ENCODE measurements around the gene HOXA10. TPM values are rescaled to one million over a fixed set of nuclear protein-coding genes. Genes with fewer than 3 reads are reported as not detected.

HOXA10 gene
- polyA plus RNA-seq, 2 donors, result 0.09 to 0.16 TPM

- no peaks in the 10 kb centered on the region for H3K9me3 ChIP-seq (ENCODE audit: control insufficient read depth in 2 of 2, insufficient read depth in 1 of 2, low read depth in 1 of 2, low read length in 1 of 2)
- 53 to 70% methylated on average over 12 of the region's 12 CpGs for WGBS, 2 donors
- peaks cover 2 to 9% of the 10 kb centered on the region in 2 donors for H3K4me1 ChIP-seq (ENCODE audit: control insufficient read depth in 2 of 2, insufficient read depth in 2 of 2, low read length in 1 of 2)
- H3K36me3 ChIP-seq (ENCODE audit: control insufficient read depth in 2 of 2, insufficient read depth in 2 of 2, low read length in 1 of 2), result no peaks in the 10 kb centered on the region
- no peak overlapping the region for H3K4me3 ChIP-seq (ENCODE audit: low read depth in 1 of 2, low read length in 2 of 2)
- H3K27ac ChIP-seq (ENCODE audit: low read depth in 2 of 2, low read length in 1 of 2), result no peak overlapping the region
- H3K27me3 ChIP-seq (ENCODE audit: control insufficient read depth in 1 of 2, insufficient read depth in 2 of 2, low read length in 2 of 2), result peaks cover 7 to 48% of the 10 kb centered on the region in 2 donors
Observed at GRCh38 chr7:27174874-27175625, 930 bp upstream of the HOXA10 start.

GRCh38 chr7:27173511-27173955 lies 587 bp downstream of the HOXA10 start:
- 1% methylated on average over 42 to 59 of the region's 59 CpGs for WGBS, 2 donors
- peaks cover 8 to 52% of the 10 kb centered on the region in 2 donors for H3K27me3 ChIP-seq (ENCODE audit: control insufficient read depth in 1 of 2, insufficient read depth in 2 of 2, low read length in 2 of 2)
- H3K4me3 ChIP-seq (ENCODE audit: low read depth in 1 of 2, low read length in 2 of 2), result peak overlapping the region; percentile 42 to 54
- H3K9me3 ChIP-seq (ENCODE audit: control insufficient read depth in 2 of 2, insufficient read depth in 1 of 2, low read depth in 1 of 2, low read length in 1 of 2), result no peaks in the 10 kb centered on the region
- H3K4me1 ChIP-seq (ENCODE audit: control insufficient read depth in 2 of 2, insufficient read depth in 2 of 2, low read length in 1 of 2), result peaks cover 2 to 5% of the 10 kb centered on the region in 2 donors
- H3K36me3 ChIP-seq (ENCODE audit: control insufficient read depth in 2 of 2, insufficient read depth in 2 of 2, low read length in 1 of 2), result no peaks in the 10 kb centered on the region
- no peak overlapping the region for H3K27ac ChIP-seq (ENCODE audit: low read depth in 2 of 2, low read length in 1 of 2)

- H3K9me3 ChIP-seq (ENCODE audit: control insufficient read depth in 2 of 2, insufficient read depth in 1 of 2, low read depth in 1 of 2, low read length in 1 of 2), result peaks cover 0 to 4% of the 10 kb centered on the region in 2 donors
- 2 to 3% methylated on average over 57 to 58 of the region's 58 CpGs for WGBS, 2 donors
- H3K4me1 ChIP-seq (ENCODE audit: control insufficient read depth in 2 of 2, insufficient read depth in 2 of 2, low read length in 1 of 2), result peaks cover 2 to 5% of the 10 kb centered on the region in 2 donors
- H3K4me3 ChIP-seq (ENCODE audit: low read depth in 1 of 2, low read length in 2 of 2), result peak overlapping the region; percentile 42 to 54
- H3K27ac ChIP-seq (ENCODE audit: low read depth in 2 of 2, low read length in 1 of 2), result no peak overlapping the region
- H3K36me3 ChIP-seq (ENCODE audit: control insufficient read depth in 2 of 2, insufficient read depth in 2 of 2, low read length in 1 of 2), result no peaks in the 10 kb centered on the region
- peaks cover 12 to 56% of the 10 kb centered on the region in 2 donors for H3K27me3 ChIP-seq (ENCODE audit: control insufficient read depth in 1 of 2, insufficient read depth in 2 of 2, low read length in 2 of 2)
Observed at GRCh38 chr7:27172823-27173510, 1.2 kb downstream of the HOXA10 start.

- Histone ChIP-seq H3K9me3 (ENCODE audit: control insufficient read depth in 2 of 2, insufficient read depth in 1 of 2, low read depth in 1 of 2, low read length in 1 of 2) (peaks cover 0 to 4% of the 10 kb centered on the region in 2 donors), H3K4me3 (ENCODE audit: low read depth in 1 of 2, low read length in 2 of 2) (peak overlapping the region in 1 of 2 donors; percentile 54), H3K27me3 (ENCODE audit: control insufficient read depth in 1 of 2, insufficient read depth in 2 of 2, low read length in 2 of 2) (peaks cover 12 to 61% of the 10 kb centered on the region in 2 donors), H3K27ac (ENCODE audit: low read depth in 2 of 2, low read length in 1 of 2) (no peak overlapping the region), H3K36me3 (ENCODE audit: control insufficient read depth in 2 of 2, insufficient read depth in 2 of 2, low read length in 1 of 2) (no peaks in the 10 kb centered on the region), H3K4me1 (ENCODE audit: control insufficient read depth in 2 of 2, insufficient read depth in 2 of 2, low read length in 1 of 2) (peaks cover 2 to 5% of the 10 kb centered on the region in 2 donors)
- whole genome bisulfite sequencing, 2 donors, result 9 to 13% methylated on average over 10 of the region's 10 CpGs
Observed at GRCh38 chr7:27172315-27172774, 1.8 kb downstream of the HOXA10 start.

GRCh38 chr7:27171637-27172314 lies 2.3 kb downstream of the HOXA10 start:
- no peaks in the 10 kb centered on the region for H3K36me3 ChIP-seq (ENCODE audit: control insufficient read depth in 2 of 2, insufficient read depth in 2 of 2, low read length in 1 of 2)
- peaks cover 12 to 60% of the 10 kb centered on the region in 2 donors for H3K27me3 ChIP-seq (ENCODE audit: control insufficient read depth in 1 of 2, insufficient read depth in 2 of 2, low read length in 2 of 2)
- 9% methylated on average over 30 of the region's 30 CpGs for WGBS, 2 donors
- H3K27ac ChIP-seq (ENCODE audit: low read depth in 2 of 2, low read length in 1 of 2), result no peak overlapping the region
- H3K4me1 ChIP-seq (ENCODE audit: control insufficient read depth in 2 of 2, insufficient read depth in 2 of 2, low read length in 1 of 2), result peaks cover 2 to 5% of the 10 kb centered on the region in 2 donors
- peak overlapping the region in 1 of 2 donors; percentile 4 for H3K4me3 ChIP-seq (ENCODE audit: low read depth in 1 of 2, low read length in 2 of 2)
- peaks cover 0 to 4% of the 10 kb centered on the region in 2 donors for H3K9me3 ChIP-seq (ENCODE audit: control insufficient read depth in 2 of 2, insufficient read depth in 1 of 2, low read depth in 1 of 2, low read length in 1 of 2)

GRCh38 chr7:27171325-27171636 lies 2.8 kb downstream of the HOXA10 start:
- no peaks in the 10 kb centered on the region for H3K36me3 ChIP-seq (ENCODE audit: control insufficient read depth in 2 of 2, insufficient read depth in 2 of 2, low read length in 1 of 2)
- H3K4me1 ChIP-seq (ENCODE audit: control insufficient read depth in 2 of 2, insufficient read depth in 2 of 2, low read length in 1 of 2), result peaks cover 2 to 5% of the 10 kb centered on the region in 2 donors
- H3K4me3 ChIP-seq (ENCODE audit: low read depth in 1 of 2, low read length in 2 of 2), result no peak overlapping the region
- WGBS, 2 donors, result 5 to 11% methylated on average over 8 of the region's 8 CpGs
- H3K9me3 ChIP-seq (ENCODE audit: control insufficient read depth in 2 of 2, insufficient read depth in 1 of 2, low read depth in 1 of 2, low read length in 1 of 2), result peaks cover 0 to 4% of the 10 kb centered on the region in 2 donors
- peaks cover 10 to 63% of the 10 kb centered on the region in 2 donors for H3K27me3 ChIP-seq (ENCODE audit: control insufficient read depth in 1 of 2, insufficient read depth in 2 of 2, low read length in 2 of 2)
- no peak overlapping the region for H3K27ac ChIP-seq (ENCODE audit: low read depth in 2 of 2, low read length in 1 of 2)

- no peaks in the 10 kb centered on the region for H3K36me3 ChIP-seq (ENCODE audit: control insufficient read depth in 2 of 2, insufficient read depth in 2 of 2, low read length in 1 of 2)
- peaks cover 0 to 8% of the 10 kb centered on the region in 2 donors for H3K9me3 ChIP-seq (ENCODE audit: control insufficient read depth in 2 of 2, insufficient read depth in 1 of 2, low read depth in 1 of 2, low read length in 1 of 2)
- no peak overlapping the region for H3K27ac ChIP-seq (ENCODE audit: low read depth in 2 of 2, low read length in 1 of 2)
- H3K4me1 ChIP-seq (ENCODE audit: control insufficient read depth in 2 of 2, insufficient read depth in 2 of 2, low read length in 1 of 2), result peaks cover 2 to 7% of the 10 kb centered on the region in 2 donors
- WGBS, 2 donors, result 31 to 33% methylated on average over 11 of the region's 11 CpGs
- H3K4me3 ChIP-seq (ENCODE audit: low read depth in 1 of 2, low read length in 2 of 2), result no peak overlapping the region
- H3K27me3 ChIP-seq (ENCODE audit: control insufficient read depth in 1 of 2, insufficient read depth in 2 of 2, low read length in 2 of 2), result peaks cover 5 to 69% of the 10 kb centered on the region in 2 donors
Observed at GRCh38 chr7:27170426-27171324, 3.4 kb downstream of the HOXA10 start.

GRCh38 chr7:27169658-27170425 lies 4.3 kb downstream of the HOXA10 start:
- H3K36me3 ChIP-seq (ENCODE audit: control insufficient read depth in 2 of 2, insufficient read depth in 2 of 2, low read length in 1 of 2), result no peaks in the 10 kb centered on the region
- peaks cover 5 to 73% of the 10 kb centered on the region in 2 donors for H3K27me3 ChIP-seq (ENCODE audit: control insufficient read depth in 1 of 2, insufficient read depth in 2 of 2, low read length in 2 of 2)
- peaks cover 0 to 12% of the 10 kb centered on the region in 2 donors for H3K9me3 ChIP-seq (ENCODE audit: control insufficient read depth in 2 of 2, insufficient read depth in 1 of 2, low read depth in 1 of 2, low read length in 1 of 2)
- H3K4me1 ChIP-seq (ENCODE audit: control insufficient read depth in 2 of 2, insufficient read depth in 2 of 2, low read length in 1 of 2), result peaks cover 2 to 7% of the 10 kb centered on the region in 2 donors
- no peak overlapping the region for H3K27ac ChIP-seq (ENCODE audit: low read depth in 2 of 2, low read length in 1 of 2)
- H3K4me3 ChIP-seq (ENCODE audit: low read depth in 1 of 2, low read length in 2 of 2), result peak overlapping the region in 1 of 2 donors; percentile 35
- whole genome bisulfite sequencing, 2 donors, result 4 to 5% methylated on average over 42 to 46 of the region's 46 CpGs
